Measurements from ENCODE around the gene NDUFS2.

The NDUFS2 gene

DNA sequence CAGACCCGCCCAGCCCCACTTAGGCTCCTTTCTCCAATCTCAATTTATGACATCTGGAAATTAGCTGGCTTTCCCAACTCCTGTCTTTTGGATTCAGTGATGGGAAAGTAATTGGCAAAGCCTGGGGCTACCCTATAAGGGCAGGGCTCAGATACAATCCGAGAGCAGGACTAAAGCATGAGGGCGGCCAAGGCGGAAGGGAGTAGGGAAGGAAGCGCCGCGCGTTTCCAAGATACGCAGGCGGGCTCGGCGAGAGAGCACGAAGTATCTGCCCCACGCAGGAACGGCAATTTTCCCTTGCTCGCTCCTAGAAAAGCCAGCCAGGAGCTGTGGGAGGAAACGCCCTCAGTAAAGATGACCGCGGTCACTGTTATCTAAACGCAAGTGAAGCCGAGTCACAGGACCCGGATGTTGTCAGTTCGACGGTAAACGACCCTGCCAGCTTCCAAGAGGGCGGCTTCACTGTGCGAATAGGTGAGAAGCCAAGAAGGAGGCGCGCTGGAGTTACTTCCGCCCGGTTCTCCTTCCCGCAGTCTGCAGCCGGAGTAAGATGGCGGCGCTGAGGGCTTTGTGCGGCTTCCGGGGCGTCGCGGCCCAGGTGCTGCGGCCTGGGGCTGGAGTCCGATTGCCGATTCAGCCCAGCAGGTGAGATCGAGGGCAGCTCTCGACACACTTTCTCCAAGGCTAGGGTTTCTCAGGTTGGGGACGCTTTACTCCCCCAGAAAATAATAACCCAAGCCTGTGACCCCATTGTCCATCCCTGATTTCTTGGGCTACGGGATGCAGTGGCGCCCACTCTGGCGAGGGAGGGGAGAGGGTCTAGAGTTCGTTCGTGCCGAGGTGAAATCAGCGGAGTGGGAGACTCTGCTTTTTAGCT is at the start of gene NDUFS2:
Gene NDUFS2 (plus strand): TSS at position 532 of the 877 bp plus-strand sequence. CDS start 19 bp downstream, at position 551.
- DNase-seq, result peak; percentile 99

DNA sequence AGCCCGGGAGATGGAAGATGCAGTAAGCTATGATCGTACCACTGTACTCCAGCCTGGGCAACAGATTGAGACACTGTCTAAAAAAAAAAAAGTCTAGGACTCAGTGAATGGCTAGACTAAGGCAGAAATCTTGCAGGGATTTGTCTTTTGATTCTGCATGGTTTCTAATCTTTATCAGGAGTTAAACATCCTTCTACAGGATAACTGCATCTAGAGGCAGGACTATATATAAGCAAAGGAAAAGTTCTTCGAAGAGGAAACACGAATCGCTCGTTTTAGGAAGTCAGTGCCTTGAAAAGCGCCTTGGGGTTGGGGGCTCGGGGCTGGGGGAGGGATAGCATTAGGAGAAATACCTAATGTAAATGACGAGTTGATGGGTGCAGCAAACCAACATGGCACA is 49.0 kb upstream of the NDUFS2 start:
- DNase-seq, result no peak

DNA sequence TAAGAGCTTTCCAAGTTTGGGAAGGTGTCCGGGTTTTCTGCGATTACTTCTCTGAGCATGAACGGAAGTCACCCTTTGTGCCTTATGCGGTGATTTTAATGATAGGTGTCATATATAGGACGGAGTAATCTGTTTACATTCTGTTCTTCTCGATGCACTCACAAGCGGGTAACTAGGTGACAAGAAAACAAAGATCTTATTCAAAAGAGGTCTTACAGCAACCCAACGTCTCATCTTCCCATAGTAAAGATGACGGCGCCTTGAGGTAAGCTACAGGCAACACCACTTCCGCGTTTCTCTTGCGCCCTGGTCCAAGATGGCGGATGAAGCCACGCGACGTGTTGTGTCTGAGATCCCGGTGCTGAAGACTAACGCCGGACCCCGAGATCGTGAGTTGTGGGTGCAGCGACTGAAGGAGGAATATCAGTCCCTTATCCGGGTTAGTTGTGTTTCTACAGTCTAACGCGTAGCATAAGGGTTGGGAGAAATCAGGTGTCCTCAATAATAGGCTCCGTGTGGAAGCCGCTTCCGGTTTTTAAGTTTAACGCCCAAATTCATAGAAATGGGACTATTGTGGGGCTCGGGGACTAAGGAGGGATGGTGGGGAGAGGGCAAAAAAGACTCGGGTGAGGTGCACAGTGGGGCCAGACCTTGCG is 48.4 kb upstream of the NDUFS2 start, which contains the start of gene UFC1:
Gene UFC1 (plus strand): TSS at position 297 of the 656 bp plus-strand sequence. CDS start 20 bp downstream, at position 317.
- peak; percentile 93 for DNase-seq

DNA sequence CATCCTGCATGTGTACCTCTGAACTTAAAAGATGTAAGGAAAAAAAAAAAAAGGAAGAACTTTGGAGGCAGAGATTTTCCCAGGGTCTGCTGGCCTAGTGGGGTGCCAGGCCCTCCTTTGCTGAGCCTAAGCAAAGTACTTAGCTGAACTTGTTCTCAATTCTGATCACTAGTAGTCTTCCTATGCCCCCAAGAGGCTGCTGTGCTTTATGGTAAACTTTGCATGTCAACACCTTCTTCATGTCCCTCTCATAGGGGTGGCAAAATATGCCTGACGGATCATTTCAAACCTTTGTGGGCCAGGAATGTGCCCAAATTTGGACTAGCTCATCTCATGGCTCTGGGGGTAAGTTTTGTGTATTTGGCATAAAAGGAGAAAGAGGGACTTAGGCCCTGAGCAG is 44.3 kb upstream of the NDUFS2 start:
- DNase-seq, result no peak

DNA sequence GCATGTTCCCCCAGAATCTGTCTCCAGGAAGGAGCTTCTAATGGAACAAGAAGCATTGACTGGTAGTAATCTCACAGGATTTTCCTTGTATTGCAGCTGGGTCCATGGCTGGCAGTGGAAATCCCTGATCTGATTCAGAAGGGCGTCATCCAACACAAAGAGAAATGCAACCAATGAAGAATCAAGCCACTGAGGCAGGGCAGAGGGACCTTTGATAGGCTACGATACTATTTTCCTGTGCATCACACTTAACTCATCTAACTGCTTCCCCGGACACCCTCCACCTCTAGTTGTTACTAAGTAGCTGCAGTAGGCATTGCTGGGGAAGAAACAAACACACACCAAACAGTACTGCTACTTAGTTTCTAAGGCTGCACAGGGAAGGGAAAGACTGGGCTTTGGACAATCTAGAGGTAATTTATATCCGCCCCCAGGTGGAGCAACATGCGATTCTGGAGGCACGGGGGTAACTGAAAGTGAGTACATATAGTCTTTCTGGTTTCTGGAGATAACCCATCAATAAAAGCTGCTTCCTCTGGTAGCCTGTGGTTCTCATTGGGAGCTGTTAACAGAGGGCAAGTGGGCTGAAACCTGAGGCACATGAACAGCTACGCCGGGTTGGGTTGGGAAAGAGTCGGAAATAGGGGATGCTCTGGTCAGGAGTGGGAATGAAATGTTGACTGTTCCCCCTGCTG is 43.7 kb upstream of the NDUFS2 start:
- DNase-seq, result no peak

DNA sequence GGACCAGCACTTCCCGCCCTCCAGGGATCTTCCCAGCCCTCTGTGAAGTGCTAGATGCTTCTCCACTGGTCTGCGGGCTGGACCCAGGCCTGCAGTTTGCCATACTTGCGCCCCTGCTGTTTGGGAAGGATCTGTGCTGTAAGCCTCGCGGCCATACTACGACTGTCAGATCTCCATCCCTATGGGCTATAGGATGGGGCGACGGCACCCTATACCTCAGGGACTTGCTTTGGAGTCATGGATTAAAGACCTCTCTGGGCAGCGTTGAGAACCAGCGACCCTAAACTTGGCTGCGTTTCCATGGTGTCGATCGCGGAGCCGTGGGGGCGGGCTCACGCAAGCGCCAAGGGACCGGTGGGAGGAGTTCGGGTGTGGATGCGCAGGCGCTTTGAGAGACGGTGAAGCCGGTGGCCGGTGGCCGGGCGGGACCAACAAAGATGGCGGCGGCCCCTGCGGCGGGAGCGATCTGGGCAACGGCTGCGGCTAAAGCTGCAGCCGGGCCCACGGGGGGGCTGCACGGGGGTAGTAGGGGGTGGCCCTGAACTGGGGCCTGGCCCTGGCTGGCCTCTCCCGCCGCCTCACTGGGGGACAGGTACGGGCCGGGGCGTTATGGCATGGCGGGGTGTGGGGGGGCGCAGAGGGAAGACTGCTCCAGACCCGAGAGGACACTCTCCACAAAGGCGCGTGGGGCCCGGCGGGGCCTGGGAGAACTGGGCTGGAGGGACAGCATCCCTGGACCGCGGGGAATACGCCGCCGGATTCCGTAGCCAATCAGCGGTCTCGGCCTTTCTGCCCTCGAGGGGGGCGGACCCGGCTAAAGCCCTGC is 42.9 kb upstream of the NDUFS2 start, which contains the start of gene USP21:
Gene USP21 (plus strand): TSS at position 414 of the 826 bp plus-strand sequence. CDS start 1,141 bp downstream, outside the sequence.
- peak; percentile 97 for DNase-seq

DNA sequence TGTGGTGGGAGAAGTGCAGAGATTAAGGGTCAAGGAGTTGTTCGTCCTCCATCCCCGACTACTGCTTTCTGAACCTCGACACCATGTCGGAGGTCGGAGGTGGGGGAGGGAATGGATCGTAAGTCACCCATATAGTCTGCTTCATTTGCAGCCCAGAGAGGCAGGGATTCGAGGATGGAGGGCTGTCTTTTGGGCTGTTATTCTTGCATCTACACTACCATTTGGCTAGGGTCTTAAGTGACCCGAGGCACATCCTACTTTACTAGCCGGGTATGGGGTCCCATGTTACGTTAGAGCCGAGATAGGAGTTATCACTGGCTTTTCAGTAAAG is 42.3 kb upstream of the NDUFS2 start:
- DNase-seq, result no peak

DNA sequence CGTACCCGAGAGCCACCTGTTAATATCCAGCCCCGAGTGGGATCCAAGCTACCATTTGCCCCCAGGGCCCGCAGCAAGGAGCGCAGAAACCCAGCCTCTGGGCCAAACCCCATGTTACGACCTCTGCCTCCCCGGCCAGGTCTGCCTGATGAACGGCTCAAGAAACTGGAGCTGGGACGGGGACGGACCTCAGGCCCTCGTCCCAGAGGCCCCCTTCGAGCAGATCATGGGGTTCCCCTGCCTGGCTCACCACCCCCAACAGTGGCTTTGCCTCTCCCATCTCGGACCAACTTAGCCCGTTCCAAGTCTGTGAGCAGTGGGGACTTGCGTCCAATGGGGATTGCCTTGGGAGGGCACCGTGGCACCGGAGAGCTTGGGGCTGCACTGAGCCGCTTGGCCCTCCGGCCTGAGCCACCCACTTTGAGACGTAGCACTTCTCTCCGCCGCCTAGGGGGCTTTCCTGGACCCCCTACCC is 41.5 kb upstream of the NDUFS2 start:
- DNase-seq, result no peak

DNA sequence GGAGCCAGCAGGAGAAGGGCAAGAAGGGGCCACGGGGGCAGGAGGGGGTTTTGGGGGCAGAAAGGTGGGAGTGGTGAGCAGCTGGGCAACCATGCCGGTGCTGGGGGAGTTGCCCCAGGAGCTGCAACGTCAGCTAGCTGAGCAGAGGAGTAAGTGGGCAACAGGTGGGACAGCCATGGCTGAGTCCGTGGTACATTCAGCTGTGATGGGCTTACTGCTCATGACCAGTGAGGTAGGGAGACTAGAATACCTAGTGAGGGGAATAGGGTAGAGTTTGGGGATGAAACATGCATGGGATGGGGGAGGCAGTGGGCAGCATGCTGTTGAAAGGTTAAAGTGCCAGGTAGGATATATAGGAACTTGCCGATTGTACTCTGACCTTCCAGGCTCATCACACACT is 40.5 kb upstream of the NDUFS2 start:
- no peak for DNase-seq

DNA sequence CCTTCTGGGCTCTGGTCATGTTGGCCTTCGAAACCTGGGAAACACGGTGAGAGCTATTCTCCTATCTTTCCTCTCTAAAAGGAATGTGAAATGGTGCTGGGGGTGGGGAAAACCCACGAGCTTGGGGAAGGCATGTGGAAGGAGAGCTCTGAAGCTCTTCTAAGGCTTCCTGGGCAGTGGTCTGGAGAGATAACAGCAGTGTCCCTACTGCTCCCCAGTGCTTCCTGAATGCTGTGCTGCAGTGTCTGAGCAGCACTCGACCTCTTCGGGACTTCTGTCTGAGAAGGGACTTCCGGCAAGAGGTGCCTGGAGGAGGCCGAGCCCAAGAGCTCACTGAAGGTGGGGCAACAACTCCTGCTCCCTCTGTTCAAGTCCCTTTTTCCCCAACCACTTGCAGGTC is 40.1 kb upstream of the NDUFS2 start:
- DNase-seq, result no peak

DNA sequence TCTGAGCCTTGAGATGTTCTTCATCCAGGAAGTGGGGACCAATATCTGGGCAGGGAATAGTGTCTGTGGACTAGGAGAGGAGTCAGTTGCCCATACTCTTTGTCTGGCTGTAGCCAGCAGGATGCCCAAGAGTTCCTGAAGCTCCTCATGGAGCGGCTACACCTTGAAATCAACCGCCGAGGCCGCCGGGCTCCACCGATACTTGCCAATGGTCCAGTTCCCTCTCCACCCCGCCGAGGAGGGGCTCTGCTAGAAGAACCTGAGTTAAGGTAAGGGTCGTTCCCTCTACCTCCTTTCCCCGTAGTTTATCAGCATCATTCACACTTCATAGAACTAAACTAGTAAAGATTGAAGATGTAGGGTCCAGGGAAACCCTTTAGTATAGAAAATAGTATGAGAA is 39.4 kb upstream of the NDUFS2 start:
- DNase-seq, result no peak

DNA sequence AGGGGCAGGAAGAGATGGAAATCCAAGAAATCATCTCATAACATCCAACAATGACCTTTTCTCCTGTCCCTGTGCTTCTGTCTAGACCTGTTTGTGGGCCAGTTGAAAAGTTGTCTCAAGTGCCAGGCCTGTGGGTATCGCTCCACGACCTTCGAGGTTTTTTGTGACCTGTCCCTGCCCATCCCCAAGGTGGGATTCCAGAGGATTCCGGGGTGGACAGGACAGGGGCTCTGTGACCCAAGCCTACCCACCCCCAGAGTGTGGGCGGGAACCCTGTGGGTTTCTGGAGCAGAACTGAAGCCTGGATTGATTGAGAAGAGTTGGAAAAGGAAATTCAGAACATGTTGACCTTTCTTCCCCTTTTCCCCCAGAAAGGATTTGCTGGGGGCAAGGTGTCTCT is 38.4 kb upstream of the NDUFS2 start:
- no peak for DNase-seq

DNA sequence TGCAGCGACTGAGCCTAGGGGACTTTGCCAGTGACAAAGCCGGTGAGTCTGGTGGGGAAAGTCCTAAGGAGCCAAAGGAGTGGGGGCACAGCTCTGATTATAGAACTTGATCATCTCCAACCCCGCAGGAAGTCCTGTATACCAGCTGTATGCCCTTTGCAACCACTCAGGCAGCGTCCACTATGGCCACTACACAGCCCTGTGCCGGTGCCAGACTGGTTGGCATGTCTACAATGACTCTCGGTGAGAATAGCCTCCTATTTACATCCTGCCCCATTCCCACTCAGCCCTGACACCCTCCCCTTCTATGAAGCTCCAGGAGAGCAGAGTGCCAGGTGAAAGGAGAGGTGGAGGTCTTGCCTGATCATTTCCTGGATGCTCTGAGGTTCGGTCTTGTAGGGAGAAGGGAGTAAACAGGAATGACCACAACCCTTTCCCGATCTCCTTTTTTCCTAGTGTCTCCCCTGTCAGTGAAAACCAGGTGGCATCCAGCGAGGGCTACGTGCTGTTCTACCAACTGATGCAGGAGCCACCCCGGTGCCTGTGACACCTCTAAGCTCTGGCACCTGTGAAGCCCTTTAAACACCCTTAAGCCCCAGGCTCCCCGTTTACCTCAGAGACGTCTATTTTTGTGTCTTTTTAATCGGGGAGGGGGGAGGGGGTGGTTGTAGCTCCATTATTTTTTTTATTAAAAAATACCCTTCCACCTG is 37.1 kb upstream of the NDUFS2 start:
- no peak for DNase-seq

DNA sequence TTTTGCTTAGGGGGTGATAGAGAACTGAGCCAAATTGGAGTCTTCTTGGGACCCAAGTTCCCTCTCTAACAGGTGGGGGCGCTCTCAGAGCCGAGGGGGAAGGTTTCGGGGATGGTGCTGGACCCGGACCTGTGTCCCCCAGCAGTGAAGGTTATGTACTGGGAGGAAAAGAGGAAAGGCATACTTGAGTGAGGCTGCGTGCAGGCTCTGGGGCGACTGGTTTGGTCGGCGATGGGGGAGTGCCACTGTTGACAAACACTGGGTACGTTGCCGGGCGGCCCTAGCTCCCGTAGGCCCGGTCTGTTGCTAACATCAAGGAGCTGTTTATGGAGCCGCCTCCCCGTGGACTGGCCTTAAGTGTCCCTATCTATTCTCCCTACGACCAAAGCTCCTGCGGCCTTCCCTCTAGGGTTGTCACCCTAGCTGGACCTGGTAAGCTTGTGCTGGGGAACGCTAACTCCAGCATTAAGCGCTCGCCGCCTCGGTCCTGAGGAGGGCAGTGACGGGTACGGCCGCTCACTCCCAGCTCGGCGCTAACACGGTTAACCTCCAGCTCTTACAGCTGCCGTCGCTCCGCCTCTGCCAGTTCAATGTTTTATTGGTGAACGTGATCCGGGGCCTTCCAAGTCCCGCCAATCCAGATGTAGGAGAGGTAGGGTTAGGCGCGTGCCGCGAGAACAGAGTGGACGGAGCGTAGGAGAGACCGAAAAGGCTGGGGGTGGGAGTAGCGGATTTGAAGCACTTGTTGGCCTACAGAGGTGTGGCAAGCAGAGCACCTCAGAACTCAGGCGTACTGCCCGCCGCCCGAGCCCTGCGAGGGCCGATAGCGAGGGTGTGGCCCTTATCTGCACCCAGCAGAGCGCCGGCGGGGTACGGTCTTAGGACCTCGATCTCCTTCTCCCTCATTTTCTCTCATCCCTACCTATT is 36.2 kb upstream of the NDUFS2 start, which contains the start of gene PPOX:
Gene PPOX (plus strand): TSS at position 685 of the 927 bp plus-strand sequence. CDS start 422 bp downstream, outside the sequence.
- peak; percentile 99 for DNase-seq

DNA sequence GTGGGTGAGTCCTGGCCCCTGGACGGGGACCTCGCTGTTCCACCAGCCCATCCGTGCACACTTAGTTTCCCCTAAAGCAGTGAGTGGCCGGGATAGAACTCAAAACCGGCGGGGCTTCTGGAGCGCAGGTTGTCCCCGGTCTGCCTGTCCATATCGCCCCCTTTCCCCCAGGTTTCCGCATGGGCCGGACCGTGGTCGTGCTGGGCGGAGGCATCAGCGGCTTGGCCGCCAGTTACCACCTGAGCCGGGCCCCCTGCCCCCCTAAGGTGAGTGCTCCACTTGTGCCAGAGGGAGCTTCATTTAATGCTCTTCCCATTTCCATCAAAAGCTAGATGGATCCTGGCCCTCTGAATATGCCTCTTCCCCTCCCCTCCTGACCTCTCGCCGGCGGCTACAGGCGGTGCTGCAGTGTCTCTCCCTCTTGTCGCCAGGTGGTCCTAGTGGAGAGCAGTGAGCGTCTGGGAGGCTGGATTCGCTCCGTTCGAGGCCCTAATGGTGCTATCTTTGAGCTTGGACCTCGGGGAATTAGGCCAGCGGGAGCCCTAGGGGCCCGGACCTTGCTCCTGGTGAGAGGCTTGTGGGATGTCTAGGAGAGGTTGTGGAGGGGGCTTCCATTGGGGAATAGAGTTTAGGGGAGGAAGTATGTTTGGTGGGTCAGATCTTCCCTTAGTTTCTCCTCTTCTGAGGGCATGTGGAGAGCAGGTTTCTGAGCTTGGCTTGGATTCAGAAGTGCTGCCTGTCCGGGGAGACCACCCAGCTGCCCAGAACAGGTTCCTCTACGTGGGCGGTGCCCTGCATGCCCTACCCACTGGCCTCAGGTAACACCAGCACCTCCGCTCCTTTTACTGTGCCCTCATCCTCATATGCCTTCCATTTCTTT is 35.3 kb upstream of the NDUFS2 start:
- DNase-seq, result peak; percentile 48

DNA sequence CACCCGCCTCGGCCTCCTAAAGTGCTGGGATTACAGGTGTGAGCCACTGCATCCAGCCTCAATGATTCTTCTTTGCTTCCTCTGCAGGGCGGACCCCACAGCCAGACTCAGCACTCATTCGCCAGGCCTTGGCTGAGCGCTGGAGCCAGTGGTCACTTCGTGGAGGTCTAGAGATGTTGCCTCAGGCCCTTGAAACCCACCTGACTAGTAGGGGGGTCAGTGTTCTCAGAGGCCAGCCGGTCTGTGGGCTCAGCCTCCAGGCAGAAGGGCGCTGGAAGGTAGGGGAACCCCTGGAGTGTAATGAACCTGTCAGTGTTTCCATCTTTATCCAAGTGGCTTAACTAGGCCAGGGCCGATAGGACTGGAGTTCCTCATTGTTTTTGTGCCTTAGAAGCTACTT is 33.3 kb upstream of the NDUFS2 start:
- DNase-seq, result no peak

DNA sequence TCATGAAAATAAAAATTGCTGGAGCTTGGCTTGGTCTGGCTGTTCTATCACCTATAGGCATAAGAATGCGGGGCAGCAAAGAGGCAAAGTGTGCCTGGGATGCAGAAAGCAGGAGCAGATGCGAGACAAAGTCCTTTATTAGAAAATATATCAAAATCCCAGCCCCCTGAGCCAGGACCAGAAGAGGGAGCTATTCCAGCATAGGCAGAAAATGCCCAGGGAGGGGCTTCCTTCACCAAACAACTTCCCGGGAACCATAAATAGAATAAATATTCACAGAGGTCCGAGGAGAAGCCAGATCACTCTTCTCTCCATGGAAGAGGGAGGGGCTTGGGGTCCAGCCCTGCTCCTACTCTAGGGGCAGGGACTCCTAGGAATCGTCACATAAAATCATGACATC is 31.0 kb upstream of the NDUFS2 start:
- DNase-seq, result no peak

DNA sequence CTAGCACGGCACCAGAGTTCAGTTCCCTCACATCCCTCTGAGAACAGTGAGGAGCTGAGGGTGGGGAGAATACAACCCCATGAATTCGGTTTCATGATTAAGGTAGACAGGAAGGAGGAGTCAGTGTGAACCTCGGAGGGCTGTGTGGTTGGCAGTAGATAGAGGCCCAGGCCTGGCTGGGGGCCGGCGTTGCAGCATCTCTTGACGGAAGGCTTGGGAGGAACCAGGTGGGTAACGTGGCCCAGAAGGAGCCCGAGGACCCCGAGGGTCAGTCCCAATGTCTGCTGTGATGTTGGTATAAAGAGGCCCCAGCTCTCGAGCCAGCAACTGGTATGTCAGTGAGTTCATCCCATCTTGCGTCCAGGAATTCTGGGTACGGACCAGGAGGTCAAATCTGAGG is 30.5 kb upstream of the NDUFS2 start:
- DNase-seq, result no peak

DNA sequence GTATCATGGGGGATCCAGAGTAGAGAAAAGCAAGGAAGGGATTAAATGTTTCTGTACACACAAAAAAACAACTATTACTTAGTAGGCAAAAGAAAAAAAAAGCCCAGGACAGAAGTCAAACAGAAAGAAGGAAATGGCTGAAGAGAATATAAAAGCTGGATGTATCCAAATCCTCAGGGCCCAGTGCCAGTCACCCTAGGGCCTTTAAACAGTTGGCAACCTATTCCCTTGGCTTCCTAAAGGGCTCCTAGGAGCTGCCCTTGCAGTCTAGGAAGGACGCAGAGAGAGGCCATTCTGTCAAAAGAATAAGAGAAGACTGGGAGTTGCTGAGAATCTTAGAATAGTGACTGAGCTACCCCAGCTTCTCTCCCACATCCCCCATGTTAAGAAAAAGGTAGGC is 29.8 kb upstream of the NDUFS2 start:
- no peak for DNase-seq
